ENCODE data around the gene ZMYM4. TPM values are rescaled to one million over a fixed set of nuclear protein-coding genes. Genes with fewer than 3 reads are reported as not detected.

ZMYM4 gene
- polyA plus RNA-seq, 3 donors: 12.3 to 31.8 (median 26.0) TPM

DNA sequence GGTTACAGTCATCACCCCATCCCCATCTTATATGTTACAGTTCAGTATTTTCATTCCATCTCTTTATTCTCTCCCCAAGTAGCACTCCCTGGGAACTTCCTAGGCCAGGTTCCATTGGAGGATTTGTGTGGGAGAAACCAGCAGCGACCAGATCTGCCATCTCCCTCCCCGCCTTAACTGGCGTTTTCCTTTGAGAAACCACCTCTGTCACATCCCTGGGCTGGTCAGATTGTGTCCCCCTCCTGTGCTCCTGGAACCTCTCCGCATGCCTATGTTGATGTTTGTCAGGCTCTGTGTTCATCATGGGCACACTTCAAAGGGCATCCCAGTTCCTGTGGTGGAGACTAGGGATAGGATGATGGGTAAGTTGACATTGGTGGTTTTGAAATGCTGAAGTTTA, 162.3 kb downstream of the ZMYM4 start:
- H2AFZ ChIP-seq (ENCODE audit: insufficient read depth, low read depth, low read length, poor library complexity, severe bottlenecking): no peak overlapping the region
- H3K9ac ChIP-seq (ENCODE audit: insufficient read depth, low read length, poor library complexity, severe bottlenecking): no peak overlapping the region
- peaks cover 40 to 43% of the 10 kb centered on the region in 2 donors for H3K36me3 ChIP-seq (replicated peaks in 1 of 2; ENCODE audit: control insufficient read depth in 1 of 2, insufficient read depth in 2 of 2, low read length in 2 of 2)
- no peaks in the 10 kb centered on the region for H3K9me3 ChIP-seq (replicated peaks in 1 of 2; ENCODE audit: control insufficient read depth in 1 of 2, insufficient read depth in 1 of 2, low read length in 2 of 2)
- Mint-ChIP-seq H3K36me3 (peaks cover 50 to 62% of the 10 kb centered on the region in 2 donors), H3K27me3 (ENCODE audit: low read depth in 3 of 3) (peaks cover 0 to 2% (median 2%) of the 10 kb centered on the region in 3 donors), H3K4me1 (peaks cover 25% of the 10 kb centered on the region), H3K27ac (peak overlapping the region in 1 of 7 donors; percentile 30), H3K9me3 (peaks cover 0 to 3% (median 0%) of the 10 kb centered on the region in 7 donors), H3K4me3 (no peak overlapping the region)
- no peaks in the 10 kb centered on the region for H3K79me2 ChIP-seq (ENCODE audit: insufficient read depth, low read length)
- peaks cover 17 to 19% of the 10 kb centered on the region in 2 donors for H3K4me1 ChIP-seq (ENCODE audit: control insufficient read depth in 1 of 2, insufficient read depth in 2 of 2, low read length in 2 of 2)
- peak overlapping the region in 1 of 2 donors; percentile 2 for H3K27ac ChIP-seq (ENCODE audit: low read depth in 1 of 2, low read length in 2 of 2)
- TF ChIP-seq, protein P1, sequence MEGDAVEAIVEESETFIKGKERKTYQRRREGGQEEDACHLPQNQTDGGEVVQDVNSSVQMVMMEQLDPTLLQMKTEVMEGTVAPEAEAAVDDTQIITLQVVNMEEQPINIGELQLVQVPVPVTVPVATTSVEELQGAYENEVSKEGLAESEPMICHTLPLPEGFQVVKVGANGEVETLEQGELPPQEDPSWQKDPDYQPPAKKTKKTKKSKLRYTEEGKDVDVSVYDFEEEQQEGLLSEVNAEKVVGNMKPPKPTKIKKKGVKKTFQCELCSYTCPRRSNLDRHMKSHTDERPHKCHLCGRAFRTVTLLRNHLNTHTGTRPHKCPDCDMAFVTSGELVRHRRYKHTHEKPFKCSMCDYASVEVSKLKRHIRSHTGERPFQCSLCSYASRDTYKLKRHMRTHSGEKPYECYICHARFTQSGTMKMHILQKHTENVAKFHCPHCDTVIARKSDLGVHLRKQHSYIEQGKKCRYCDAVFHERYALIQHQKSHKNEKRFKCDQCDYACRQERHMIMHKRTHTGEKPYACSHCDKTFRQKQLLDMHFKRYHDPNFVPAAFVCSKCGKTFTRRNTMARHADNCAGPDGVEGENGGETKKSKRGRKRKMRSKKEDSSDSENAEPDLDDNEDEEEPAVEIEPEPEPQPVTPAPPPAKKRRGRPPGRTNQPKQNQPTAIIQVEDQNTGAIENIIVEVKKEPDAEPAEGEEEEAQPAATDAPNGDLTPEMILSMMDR (IDR thresholded peaks at IDR 0.05): no peak
- no peak for DNase-seq
- H4K20me1 ChIP-seq (ENCODE audit: insufficient read depth, low read length): no peaks in the 10 kb centered on the region
- no CpG with 5 or more reads among the region's 4 CpGs for WGBS (ENCODE audit: insufficient coverage)
- H3K27me3 ChIP-seq (ENCODE audit: control insufficient read depth in 2 of 2, insufficient read depth in 2 of 2, low read length in 2 of 2): no peaks in the 10 kb centered on the region
- intact Hi-C loops (cut with micrococcal nuclease): no loop called here
- no peak overlapping the region for H3K4me2 ChIP-seq (replicated peaks; ENCODE audit: extremely low read depth, low read length, poor library complexity, severe bottlenecking)
- H3K4me3 ChIP-seq (replicated peaks in 1 of 3; ENCODE audit: low read depth in 2 of 3, low read length in 3 of 3): no peak overlapping the region

DNA sequence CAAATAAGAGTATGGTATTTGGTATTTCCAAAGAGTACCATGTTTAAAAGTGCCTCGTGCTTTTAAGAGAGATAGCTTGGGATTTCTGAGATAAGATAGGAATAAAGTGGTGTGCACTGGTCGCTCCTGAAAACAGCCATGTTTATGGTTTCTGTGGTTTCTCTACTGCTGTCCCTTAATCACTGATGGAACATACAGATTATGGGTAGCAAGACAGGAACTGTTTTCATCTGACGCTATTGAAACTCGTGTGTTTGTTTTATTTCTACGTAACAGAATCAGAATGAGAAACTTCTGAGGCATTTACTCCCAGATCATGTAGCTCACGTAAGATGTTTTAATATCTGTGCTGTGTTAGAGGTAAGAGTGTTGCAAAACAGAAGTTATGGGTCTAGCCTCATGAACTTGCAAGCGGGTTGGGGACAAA, 162.7 kb downstream of the ZMYM4 start:
- peaks cover 0 to 2% (median 2%) of the 10 kb centered on the region in 3 donors for H3K27me3 Mint-ChIP-seq (ENCODE audit: low read depth in 3 of 3)
- Histone ChIP-seq H3K9me3 (replicated peaks in 1 of 2; ENCODE audit: control insufficient read depth in 1 of 2, insufficient read depth in 1 of 2, low read length in 2 of 2) (no peaks in the 10 kb centered on the region), H3K9ac (ENCODE audit: insufficient read depth, low read length, poor library complexity, severe bottlenecking) (no peak overlapping the region), H3K36me3 (replicated peaks in 1 of 2; ENCODE audit: control insufficient read depth in 1 of 2, insufficient read depth in 2 of 2, low read length in 2 of 2) (peaks cover 45 to 47% of the 10 kb centered on the region in 2 donors), H3K4me1 (ENCODE audit: control insufficient read depth in 1 of 2, insufficient read depth in 2 of 2, low read length in 2 of 2) (peaks cover 12 to 14% of the 10 kb centered on the region in 2 donors), H4K20me1 (ENCODE audit: insufficient read depth, low read length) (no peaks in the 10 kb centered on the region), H3K4me2 (replicated peaks; ENCODE audit: extremely low read depth, low read length, poor library complexity, severe bottlenecking) (no peak overlapping the region), H3K79me2 (ENCODE audit: insufficient read depth, low read length) (no peaks in the 10 kb centered on the region), H3K27me3 (ENCODE audit: control insufficient read depth in 2 of 2, insufficient read depth in 2 of 2, low read length in 2 of 2) (no peaks in the 10 kb centered on the region), H2AFZ (ENCODE audit: insufficient read depth, low read depth, low read length, poor library complexity, severe bottlenecking) (no peak overlapping the region), H3K27ac (ENCODE audit: low read depth in 1 of 2, low read length in 2 of 2) (peak overlapping the region in 1 of 2 donors; percentile 2), H3K4me3 (replicated peaks in 1 of 3; ENCODE audit: low read depth in 2 of 3, low read length in 3 of 3) (no peak overlapping the region)
- H3K4me3 Mint-ChIP-seq: no peak overlapping the region
- peak overlapping the region in 2 of 7 donors; percentile 7 to 75 for H3K27ac Mint-ChIP-seq
- intact Hi-C loops (cut with micrococcal nuclease): no loop called here
- DNase-seq: no peak
- TF ChIP-seq, protein P1 (IDR thresholded peaks at IDR 0.05): no peak
- H3K4me1 Mint-ChIP-seq: peaks cover 20% of the 10 kb centered on the region
- peaks cover 53 to 67% of the 10 kb centered on the region in 2 donors for H3K36me3 Mint-ChIP-seq
- 32% methylated on average over 3 of the region's 7 CpGs for WGBS (ENCODE audit: insufficient coverage)
- peaks cover 0 to 3% (median 0%) of the 10 kb centered on the region in 7 donors for H3K9me3 Mint-ChIP-seq

Data from CD14-positive monocyte (primary cell).